ENCODE measurements around the gene NAGA.

DNA sequence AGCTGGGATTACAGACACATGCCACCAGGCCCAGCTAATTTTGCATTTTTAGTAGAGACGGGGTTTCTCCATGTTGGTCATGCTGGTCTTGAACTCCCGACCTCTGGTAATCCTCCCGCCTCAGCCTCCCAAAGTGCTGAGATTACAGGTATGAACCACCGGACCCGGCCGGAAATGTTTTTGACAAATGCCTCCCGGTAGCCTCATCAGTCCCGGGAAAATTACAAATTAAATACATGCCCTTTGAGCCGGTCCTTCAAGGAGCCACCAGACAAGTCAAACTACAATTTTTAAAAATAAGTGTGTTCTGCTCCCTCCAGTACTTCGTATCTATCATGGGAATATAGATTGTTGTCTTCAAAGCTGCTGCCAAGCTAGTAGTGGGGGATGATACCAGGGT lies 54.5 kb downstream of the NAGA start:
- TF ChIP-seq EZH2phosphoT487 (IDR thresholded peaks at IDR 0.05; ENCODE audit: low read depth) (no peak), CTCF (IDR thresholded peaks at IDR 0.05; ENCODE audit: low read depth, low read length) (no peak)

All from OCI-LY3 (cell line).